K562 (cell line): ENCODE results near the gene JSRP1. TPM values are rescaled to one million over a fixed set of nuclear protein-coding genes. Genes with fewer than 3 reads are reported as not detected.

Experiments
- ARID1B ChIP-seq: fragments of 450-650 bp; IDR thresholded peaks from 2 replicates; pipeline ENCODE4 v1.6.1; 2016; ENCODE audit warnings: antibody characterized with exemption, mild to moderate bottlenecking, inconsistent platforms
- C11orf30 ChIP-seq: fragments of 450-650 bp; IDR thresholded peaks from 2 replicates; pipeline ENCODE4 v1.6.1; 2016; ENCODE audit warnings: low read depth, mild to moderate bottlenecking
- CBX8 ChIP-seq: fragments of 200-600 bp; sonication (generic); IDR thresholded peaks from 2 replicates; pipeline ENCODE4 v1.6.1; 2012; ENCODE audit warnings: borderline replicate concordance, mixed run types, low read depth, mild to moderate bottlenecking, moderate library complexity, mixed read lengths, low read length, control low read depth, inconsistent platforms; ENCODE audit not compliant: poor library complexity, severe bottlenecking; ENCODE audit errors: extremely low read depth
- ELF2 ChIP-seq: fragments of 250-450 bp; sonication (Bioruptor Pico); IDR thresholded peaks from 2 replicates; pipeline ENCODE4 v1.5.0; 2021; ENCODE audit warnings: mild to moderate bottlenecking
- ETV6 ChIP-seq, 3 experiments: fragments of 150-350 bp in 1 of 3; sonication (generic) in 1 of 3; formaldehyde crosslinking in 1 of 3; IDR thresholded peaks; 2 replicates each; pipeline versions ENCODE4 v1.6.1 to v1.8.0; 2014 to 2022; ENCODE audit warnings: borderline replicate concordance in 2 of 3, low read depth in 2 of 3, antibody characterized with exemption in 1 of 3, low read length in 1 of 3, mild to moderate bottlenecking in 1 of 3, missing genetic modification reagents in 1 of 3
- HDAC8 ChIP-seq: fragments of 450-650 bp; IDR thresholded peaks from 2 replicates; pipeline ENCODE4 v1.6.1; 2016; ENCODE audit warnings: mild to moderate bottlenecking, missing genetic modification characterization, moderate library complexity, missing compliant biosample characterization
- MAFG ChIP-seq: fragments of 450-650 bp; conservative IDR thresholded peaks from 2 replicates; pipeline ENCODE4 v1.6.1; 2016; ENCODE audit warnings: missing genetic modification characterization, missing compliant biosample characterization
- MBD2 ChIP-seq: sonication (generic); IDR thresholded peaks from 2 replicates; pipeline ENCODE4 v1.6.1; 2016; ENCODE audit warnings: low read depth, borderline replicate concordance
- NONO ChIP-seq, 2 experiments: fragments of 200-400 bp in 1 of 2; fragments of 450-650 bp in 1 of 2; formaldehyde crosslinking in 1 of 2; IDR thresholded peaks; 2 replicates each; pipeline ENCODE4 v1.6.1; 2017; ENCODE audit warnings: low read depth in 2 of 2, mild to moderate bottlenecking in 2 of 2, moderate library complexity in 2 of 2, low read length in 1 of 2
- POLR2H ChIP-seq: IDR thresholded peaks from 2 replicates; pipeline ENCODE4 v1.6.1; 2016; ENCODE audit warnings: missing genetic modification characterization, low read depth, mild to moderate bottlenecking, control low read depth, missing compliant biosample characterization, moderate library complexity
- RB1 ChIP-seq: fragments of 450-650 bp; IDR thresholded peaks from 2 replicates; pipeline ENCODE4 v1.6.1; 2017; ENCODE audit warnings: low read depth, mild to moderate bottlenecking
- RBBP5 ChIP-seq: fragments of 200-600 bp; sonication (generic); IDR thresholded peaks from 2 replicates; pipeline ENCODE4 v1.6.1; 2012; ENCODE audit warnings: borderline replicate concordance, mild to moderate bottlenecking, low read length, control low read depth, inconsistent platforms; ENCODE audit not compliant: insufficient read depth, poor library complexity, severe bottlenecking
- SP1 ChIP-seq: sonication (generic); formaldehyde crosslinking; IDR thresholded peaks from 2 replicates; pipeline ENCODE4 v1.8.1; 2022; ENCODE audit warnings: mild to moderate bottlenecking, missing genetic modification reagents
- SP2 ChIP-seq: IDR thresholded peaks from 2 replicates; pipeline ENCODE4 v1.6.1; 2011; ENCODE audit warnings: mild to moderate bottlenecking, low read depth, low read length, moderate library complexity; ENCODE audit not compliant: poor library complexity, severe bottlenecking; ENCODE audit errors: extremely low read depth
- TOE1 ChIP-seq, 2 experiments: fragments of 450-650 bp in 1 of 2; sonication (generic) in 1 of 2; formaldehyde crosslinking in 1 of 2; IDR thresholded peaks; 2 replicates each; pipeline versions ENCODE4 v1.7.1 to v1.8.0; 2016 to 2022; ENCODE audit warnings: borderline replicate concordance in 2 of 2, mild to moderate bottlenecking in 2 of 2, antibody characterized with exemption in 1 of 2, inconsistent platforms in 1 of 2, low read depth in 1 of 2, missing genetic modification reagents in 1 of 2, moderate library complexity in 1 of 2
- ZNF165 ChIP-seq: fragments of 250-450 bp; sonication (Bioruptor Pico); IDR thresholded peaks from 2 replicates; pipeline ENCODE4 v1.4.0; 2020; ENCODE audit warnings: borderline replicate concordance
- ZNF561 ChIP-seq: fragments of 450-650 bp; formaldehyde crosslinking; conservative IDR thresholded peaks from 2 replicates; pipeline ENCODE4 v1.4.0; 2020; ENCODE audit warnings: mild to moderate bottlenecking, moderate library complexity
- ZNF830 ChIP-seq: fragments of 250-450 bp; sonication (Bioruptor Pico); IDR thresholded peaks from 2 replicates; pipeline ENCODE4 v1.5.0; 2021; ENCODE audit warnings: mild to moderate bottlenecking
- polyA plus RNA-seq, 8 experiments: library from polyadenylated mRNA; depleted of rRNA in 4 of 8; stranded (reverse) in 5 of 8; unstranded in 3 of 8; fragments of >200 nt; fragmentation: Nextera tagmentation in 2 of 8; fragmentation: Illumina TruSeq in 1 of 8; extraction: Ambion mirVana in 2 of 8; extraction: Trizol in 1 of 8; gene quantifications; 2 replicates each; pipeline versions ENCODE4 v1.2.1 to v1.2.3, GENCODE V29; 2011 to 2014; ENCODE audit warnings: inconsistent platforms in 1 of 8, missing spikeins in 1 of 8
- total RNA-seq, 7 experiments: library from RNA; depleted of rRNA in 6 of 7; stranded (reverse); fragments of >200 nt in 6 of 7; fragmentation: Illumina TruSeq in 2 of 7; extraction: Trizol in 2 of 7; gene quantifications; 2 replicates each; pipeline versions ENCODE4 v1.2.1 to v1.2.3, GENCODE V29; 2011 to 2021; ENCODE audit warnings: low replicate concordance in 1 of 7
- TF ChIP-seq, protein P1 (sequence below): fragments of 150-350 bp; IDR thresholded peaks from 2 replicates; pipeline ENCODE4 v1.6.1; 2014; ENCODE audit warnings: low read depth, mild to moderate bottlenecking, low read length, borderline replicate concordance
- TF ChIP-seq, protein P2 (sequence below): sonication (generic); formaldehyde crosslinking; IDR thresholded peaks from 2 replicates; pipeline ENCODE4 v1.9.0; 2022; ENCODE audit warnings: mild to moderate bottlenecking, missing genetic modification reagents
- TF ChIP-seq, protein P3 (sequence below): fragments of 250-450 bp; sonication (Bioruptor Pico); IDR thresholded peaks from 2 replicates; pipeline ENCODE4 v1.5.0; 2021

The JSRP1 gene
- total and polyA plus RNA-seq, 9 of the 15 experiments (the other 6 are each of a cell fraction or from before 2014, with no cell fraction given): 0.08 to 1.2 (median 0.51) TPM; not detected in 4

DNA sequence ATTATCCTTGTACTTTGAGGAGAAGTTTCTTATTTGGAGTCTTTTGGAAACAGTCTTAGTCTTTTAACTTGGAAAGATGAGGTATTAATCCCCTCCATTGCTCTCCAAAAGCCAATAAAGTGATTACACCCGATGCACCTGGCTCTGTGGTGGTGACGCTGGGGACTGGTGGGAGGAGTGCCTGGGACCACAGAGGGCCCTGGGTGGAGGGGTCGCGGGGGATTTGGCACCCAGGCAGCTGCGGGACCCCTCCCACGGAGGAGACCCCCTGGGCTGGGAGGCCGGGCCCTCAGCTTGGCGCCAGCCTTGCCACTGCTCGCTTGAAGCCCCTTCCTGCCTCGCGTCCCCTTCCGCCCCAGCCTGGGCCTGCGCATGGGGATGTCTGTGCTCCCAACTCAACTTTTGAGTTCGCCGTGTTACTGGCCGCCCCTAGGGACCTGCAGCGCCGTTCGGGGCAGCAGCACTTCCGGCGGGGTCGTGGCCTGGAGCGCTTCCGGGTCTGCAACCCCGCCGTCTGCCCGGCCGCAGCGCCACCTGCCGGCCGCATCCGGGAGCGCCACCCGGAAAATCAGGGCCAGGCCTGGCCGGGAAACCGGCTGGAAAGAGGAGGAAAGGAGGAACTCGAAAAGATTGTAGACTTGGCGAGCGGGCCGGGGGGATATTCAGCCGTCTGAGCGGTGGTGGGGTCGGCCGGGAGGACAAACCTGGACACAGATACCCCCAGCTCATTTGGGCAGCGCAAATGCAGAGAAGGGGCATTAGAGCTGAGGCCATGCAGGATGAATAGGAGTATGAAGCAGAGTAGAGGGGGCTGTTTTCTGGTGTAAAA lies 17.4 kb upstream of the JSRP1 start (continued):
- TF ChIP-seq, protein P1, sequence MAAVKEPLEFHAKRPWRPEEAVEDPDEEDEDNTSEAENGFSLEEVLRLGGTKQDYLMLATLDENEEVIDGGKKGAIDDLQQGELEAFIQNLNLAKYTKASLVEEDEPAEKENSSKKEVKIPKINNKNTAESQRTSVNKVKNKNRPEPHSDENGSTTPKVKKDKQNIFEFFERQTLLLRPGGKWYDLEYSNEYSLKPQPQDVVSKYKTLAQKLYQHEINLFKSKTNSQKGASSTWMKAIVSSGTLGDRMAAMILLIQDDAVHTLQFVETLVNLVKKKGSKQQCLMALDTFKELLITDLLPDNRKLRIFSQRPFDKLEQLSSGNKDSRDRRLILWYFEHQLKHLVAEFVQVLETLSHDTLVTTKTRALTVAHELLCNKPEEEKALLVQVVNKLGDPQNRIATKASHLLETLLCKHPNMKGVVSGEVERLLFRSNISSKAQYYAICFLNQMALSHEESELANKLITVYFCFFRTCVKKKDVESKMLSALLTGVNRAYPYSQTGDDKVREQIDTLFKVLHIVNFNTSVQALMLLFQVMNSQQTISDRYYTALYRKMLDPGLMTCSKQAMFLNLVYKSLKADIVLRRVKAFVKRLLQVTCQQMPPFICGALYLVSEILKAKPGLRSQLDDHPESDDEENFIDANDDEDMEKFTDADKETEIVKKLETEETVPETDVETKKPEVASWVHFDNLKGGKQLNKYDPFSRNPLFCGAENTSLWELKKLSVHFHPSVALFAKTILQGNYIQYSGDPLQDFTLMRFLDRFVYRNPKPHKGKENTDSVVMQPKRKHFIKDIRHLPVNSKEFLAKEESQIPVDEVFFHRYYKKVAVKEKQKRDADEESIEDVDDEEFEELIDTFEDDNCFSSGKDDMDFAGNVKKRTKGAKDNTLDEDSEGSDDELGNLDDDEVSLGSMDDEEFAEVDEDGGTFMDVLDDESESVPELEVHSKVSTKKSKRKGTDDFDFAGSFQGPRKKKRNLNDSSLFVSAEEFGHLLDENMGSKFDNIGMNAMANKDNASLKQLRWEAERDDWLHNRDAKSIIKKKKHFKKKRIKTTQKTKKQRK: no peak
- TF ChIP-seq ELF2 (peak; percentile 97), NONO (IDR thresholded peaks at IDR 0.05; ENCODE audit: low read depth in 2 of 2, low read length in 1 of 2) (peak in 1 of 2 experiments; percentile 96; a peak in 2 of 4 replicates), TOE1 (IDR thresholded peaks at IDR 0.05; ENCODE audit: borderline replicate concordance) (peak; percentile 15; the same call in 1 of the 2 replicates), TOE1 (CRISPR knock-in tag; IDR thresholded peaks at IDR 0.05; ENCODE audit: borderline replicate concordance, low read depth) (no peak), MBD2 (peak; percentile 79), ETV6 (IDR thresholded peaks at IDR 0.05; ENCODE audit: borderline replicate concordance in 1 of 2, low read depth in 2 of 2, low read length in 1 of 2) (peak in 1 of 2 experiments; percentile 39; a peak in 2 of 4 replicates), ETV6 (CRISPR knock-in tag; IDR thresholded peaks at IDR 0.05; ENCODE audit: borderline replicate concordance) (no peak), HDAC8 (tag) (no peak), ZNF561 (no peak), POLR2H (tag) (peak; percentile 66; the same call in 1 of the 2 replicates), RB1 (peak; percentile 93), MAFG (tag) (no peak), ZNF830 (CRISPR knock-in tag) (0 out of 2 replicates have a peak, but pooled peaks have one; percentile 36), ARID1B (no peak), RBBP5 (peak; percentile 51), SP1 (peak; percentile 82; the same call in 1 of the 2 replicates), SP2 (no peak), C11orf30 (0 out of 2 replicates have a peak, but pooled peaks have one; percentile 26), ZNF165 (CRISPR knock-in tag) (no peak), CBX8 (no peak)
- TF ChIP-seq, protein P2, sequence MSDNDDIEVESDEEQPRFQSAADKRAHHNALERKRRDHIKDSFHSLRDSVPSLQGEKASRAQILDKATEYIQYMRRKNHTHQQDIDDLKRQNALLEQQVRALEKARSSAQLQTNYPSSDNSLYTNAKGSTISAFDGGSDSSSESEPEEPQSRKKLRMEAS (CRISPR knock-in tag): peak; percentile 76
- TF ChIP-seq, protein P3, sequence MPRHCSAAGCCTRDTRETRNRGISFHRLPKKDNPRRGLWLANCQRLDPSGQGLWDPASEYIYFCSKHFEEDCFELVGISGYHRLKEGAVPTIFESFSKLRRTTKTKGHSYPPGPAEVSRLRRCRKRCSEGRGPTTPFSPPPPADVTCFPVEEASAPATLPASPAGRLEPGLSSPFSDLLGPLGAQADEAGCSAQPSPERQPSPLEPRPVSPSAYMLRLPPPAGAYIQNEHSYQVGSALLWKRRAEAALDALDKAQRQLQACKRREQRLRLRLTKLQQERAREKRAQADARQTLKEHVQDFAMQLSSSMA (CRISPR knock-in tag): peak; percentile 79; the same call in 1 of the 2 replicates
